K562 (cell line): ENCODE measurements around the gene MYBL2. TPM values are rescaled to one million over a fixed set of nuclear protein-coding genes. Genes with fewer than 3 reads are reported as not detected.

Experiments used
- ATAC-seq: fragments of 200-7000 bp; cut with Tn5 transposase; 3 replicates; pipeline ENCODE4 v1.9.1; 2020; ENCODE audit warnings: moderate library complexity
- BruUV-seq: library from RNA; stranded (reverse); fragments of 400-500 nt; replicated peaks from 2 replicates; lab custom pipeline; 2021; lab: Mats Ljungman, UMichigan
- CTCF ChIA-PET: fragments of 300-600 bp; formaldehyde crosslinking; extraction: SDS; loops from one replicate; lab custom pipeline; 2021; ENCODE audit warnings: low intra/inter-chr PET ratio; lab: Yijun Ruan, JAX
- POLR2A ChIA-PET: fragments of 300-600, 350-650 bp; sonication (Branson Sonifier 250); formaldehyde crosslinking; extraction: SDS; loops from one replicate; lab custom pipeline; 2021; ENCODE audit warnings: antibody characterized with exemption, inconsistent platforms; lab: Yijun Ruan, JAX
- DNase-seq, 4 experiments: peaks; one replicate each; pipeline versions ENCODE4 v3.0.0 to v3.0.0-alpha.2; 2011 to 2018; ENCODE audit warnings: low spot score in 3 of 4, mixed read lengths in 3 of 4; ENCODE audit errors: extremely low read depth in 1 of 4
- FAIRE-seq: peaks from 2 replicates; lab custom pipeline; 2011; peaks lifted over from hg19 to GRCh38; lab: Jason Lieb, UNC
- H2AFZ ChIP-seq: 2 replicates; pipeline ENCODE4 v1.6.0; 2011; ENCODE audit warnings: low read depth, low read length, control low read depth, inconsistent platforms
- H3K27ac ChIP-seq: fragments of 200-600 bp; 3 replicates; pipeline ENCODE4 v1.8.0; 2011; ENCODE audit warnings: low read depth, mild to moderate bottlenecking, control low read depth, inconsistent platforms, low read length, moderate library complexity, mixed read lengths; ENCODE audit errors: extremely low read depth
- H3K27me3 ChIP-seq, 2 experiments: fragments of 300-600 bp in 1 of 2; 2 replicates in 1 of 2; 3 replicates in 1 of 2; pipeline versions ENCODE4 v1.6.0 to v1.8.0; 2011; ENCODE audit warnings: inconsistent platforms in 2 of 2, low read length in 2 of 2, mild to moderate bottlenecking in 1 of 2, mixed read lengths in 1 of 2, moderate library complexity in 1 of 2; ENCODE audit not compliant: control insufficient read depth in 2 of 2, insufficient read depth in 2 of 2
- H3K36me3 ChIP-seq: fragments of 300-600 bp; 3 replicates; pipeline ENCODE4 v1.8.0; 2011; ENCODE audit warnings: mild to moderate bottlenecking, low read length, inconsistent platforms; ENCODE audit not compliant: control insufficient read depth, insufficient read depth
- H3K4me1 ChIP-seq, 2 experiments: fragments of 200-600 bp in 1 of 2; replicated peaks in 1 of 2; 2 replicates in 1 of 2; 3 replicates in 1 of 2; pipeline versions ENCODE4 v1.5.1 to v1.8.0; 2011; ENCODE audit warnings: inconsistent platforms in 2 of 2, low read length in 2 of 2, mild to moderate bottlenecking in 1 of 2, mixed read lengths in 1 of 2, moderate library complexity in 1 of 2; ENCODE audit not compliant: control insufficient read depth in 2 of 2, insufficient read depth in 2 of 2
- H3K4me2 ChIP-seq: 2 replicates; pipeline ENCODE4 v1.6.1; 2011; ENCODE audit warnings: low read length, control low read depth, inconsistent platforms, mixed read lengths; ENCODE audit not compliant: insufficient read depth
- H3K4me3 ChIP-seq: fragments of 200-600 bp; sonication (generic), shearing (Covaris generic); 2 replicates; pipeline ENCODE4 v1.5.1; 2016; ENCODE audit warnings: control low read depth, inconsistent platforms
- H3K79me2 ChIP-seq: fragments of 200-600 bp; 3 replicates; pipeline ENCODE4 v1.8.0; 2011; ENCODE audit warnings: low read length, inconsistent platforms; ENCODE audit not compliant: control insufficient read depth, insufficient read depth
- H3K9ac ChIP-seq, 2 experiments: 2 replicates each; pipeline versions ENCODE4 v1.6.0 to v1.6.1; 2011; ENCODE audit warnings: low read depth in 2 of 2, low read length in 2 of 2, control low read depth in 1 of 2, inconsistent platforms in 1 of 2, mild to moderate bottlenecking in 1 of 2, mixed read lengths in 1 of 2; ENCODE audit not compliant: insufficient read depth in 1 of 2
- H3K9me1 ChIP-seq: one replicate; pipeline ENCODE4 v1.6.0; 2011; ENCODE audit warnings: inconsistent platforms, mild to moderate bottlenecking, low read length, moderate library complexity; ENCODE audit not compliant: control insufficient read depth, insufficient read depth
- H3K9me3 ChIP-seq: replicated peaks from 2 replicates; pipeline ENCODE4 v1.5.1; 2011; ENCODE audit warnings: low read depth, low read length, inconsistent platforms; ENCODE audit not compliant: control insufficient read depth, insufficient read depth
- H4K20me1 ChIP-seq: replicated peaks from 2 replicates; pipeline ENCODE4 v1.6.1; 2011; ENCODE audit warnings: low read length, inconsistent platforms, mixed read lengths; ENCODE audit not compliant: control insufficient read depth, insufficient read depth
- BCOR ChIP-seq: fragments of 450-650 bp; IDR thresholded peaks from 2 replicates; pipeline ENCODE4 v1.6.1; 2016
- GABPB1 ChIP-seq: sonication (generic); formaldehyde crosslinking; IDR thresholded peaks from 2 replicates; pipeline ENCODE4 v1.8.0; 2022; ENCODE audit warnings: mild to moderate bottlenecking, missing genetic modification reagents
- KDM1A ChIP-seq, 2 experiments: fragments of 450-650 bp; IDR thresholded peaks; 2 replicates each; pipeline ENCODE4 v1.6.1; 2016; ENCODE audit warnings: mild to moderate bottlenecking in 2 of 2
- KLF13 ChIP-seq: fragments of 450-650 bp; IDR thresholded peaks from 2 replicates; pipeline ENCODE4 v1.6.1; 2016; ENCODE audit warnings: missing genetic modification characterization, low read depth, mild to moderate bottlenecking, missing compliant biosample characterization, moderate library complexity, borderline replicate concordance
- NR2C2 ChIP-seq, 2 experiments: fragments of 200-800 bp in 1 of 2; sonication (Bioruptor generic) in 1 of 2; sonication (generic) in 1 of 2; formaldehyde crosslinking in 1 of 2; IDR thresholded peaks; 2 replicates each; pipeline versions ENCODE4 v1.6.1 to v1.8.0; 2016 to 2022; ENCODE audit warnings: mild to moderate bottlenecking in 1 of 2, missing compliant biosample characterization in 1 of 2, missing genetic modification characterization in 1 of 2, missing genetic modification reagents in 1 of 2
- RAD51 ChIP-seq: fragments of 450-650 bp; IDR thresholded peaks from 2 replicates; pipeline ENCODE4 v1.7.1; 2016; ENCODE audit warnings: low read depth, mild to moderate bottlenecking, borderline replicate concordance
- RBM25 ChIP-seq: fragments of 200-400 bp; formaldehyde crosslinking; IDR thresholded peaks from 2 replicates; pipeline ENCODE4 v1.6.1; 2018; ENCODE audit warnings: low read length, low read depth, moderate library complexity; ENCODE audit not compliant: severe bottlenecking
- SMARCA5 ChIP-seq: fragments of 450-650 bp; IDR thresholded peaks from 2 replicates; pipeline ENCODE4 v1.6.1; 2016
- WHSC1 ChIP-seq: IDR thresholded peaks from one replicate; pipeline ENCODE4 v1.6.1; 2012; ENCODE audit warnings: low read length, control low read depth, inconsistent platforms
- XRCC3 ChIP-seq: fragments of 450-650 bp; IDR thresholded peaks from 2 replicates; pipeline ENCODE4 v1.6.1; 2017; ENCODE audit warnings: mild to moderate bottlenecking, moderate library complexity
- ZFP30 ChIP-seq: fragments of 250-450 bp; sonication (Bioruptor Pico); IDR thresholded peaks from 2 replicates; pipeline ENCODE4 v1.8.0; 2022; ENCODE audit warnings: moderate library complexity, mild to moderate bottlenecking, inconsistent platforms, borderline replicate concordance
- ZFP36 ChIP-seq: fragments of 150-350 bp; IDR thresholded peaks from 2 replicates; pipeline ENCODE4 v1.6.1; 2018; ENCODE audit warnings: low read length, low read depth; ENCODE audit not compliant: partially characterized antibody
- ZNF224 ChIP-seq: sonication (generic); formaldehyde crosslinking; IDR thresholded peaks from 2 replicates; pipeline ENCODE4 v1.8.0; 2022; ENCODE audit warnings: mild to moderate bottlenecking, missing genetic modification reagents
- ZNF780A ChIP-seq: fragments of 250-450 bp; sonication (Bioruptor Pico); IDR thresholded peaks from 2 replicates; pipeline ENCODE4 v1.5.0; 2021; ENCODE audit warnings: mild to moderate bottlenecking
- WGBS: fragments of 100-300 bp; shearing (Covaris generic); methylation state at CpG from one replicate; pipeline ENCODE4 v1.1.6; 2016; ENCODE audit warnings: low coverage, mixed read lengths; ENCODE audit not compliant: insufficient coverage; ENCODE audit errors: missing lambda C conversion rate; 5-methylcytosine and 5-hydroxymethylcytosine counted together
- in situ Hi-C: fragments of 300-500 bp; cut with MboI; formaldehyde crosslinking; loops from 4 replicates; pipeline ENCODE4 v1.15.0; 2018; ENCODE audit warnings: inconsistent platforms, mixed read lengths
- intact Hi-C: fragments of 100-400 bp; cut with micrococcal nuclease; formaldehyde crosslinking; loops from 2 replicates; pipeline ENCODE4 v1.14.2; 2022
- polyA plus RNA-seq, 8 experiments: library from polyadenylated mRNA; depleted of rRNA in 4 of 8; stranded (reverse) in 5 of 8; unstranded in 3 of 8; fragments of >200 nt; fragmentation: Nextera tagmentation in 2 of 8; fragmentation: Illumina TruSeq in 1 of 8; extraction: Ambion mirVana in 2 of 8; extraction: Trizol in 1 of 8; gene quantifications; 2 replicates each; pipeline versions ENCODE4 v1.2.1 to v1.2.3, GENCODE V29; 2011 to 2014; ENCODE audit warnings: inconsistent platforms in 1 of 8, missing spikeins in 1 of 8
- total RNA-seq, 7 experiments: library from RNA; depleted of rRNA in 6 of 7; stranded (reverse); fragments of >200 nt in 6 of 7; fragmentation: Illumina TruSeq in 2 of 7; extraction: Trizol in 2 of 7; gene quantifications; 2 replicates each; pipeline versions ENCODE4 v1.2.1 to v1.2.3, GENCODE V29; 2011 to 2021; ENCODE audit warnings: low replicate concordance in 1 of 7
- TF ChIP-seq, protein P1 (sequence below): fragments of 250-450 bp; sonication (Bioruptor Pico); IDR thresholded peaks from 2 replicates; pipeline ENCODE4 v1.8.0; 2021; ENCODE audit warnings: moderate library complexity, mild to moderate bottlenecking, inconsistent platforms
- TF ChIP-seq, protein P2 (sequence below), 3 experiments: IDR thresholded peaks in 2 of 3; conservative IDR thresholded peaks in 1 of 3; 2 replicates each; pipeline ENCODE4 v1.5.1; 2011 to 2012; ENCODE audit warnings: low read length in 3 of 3, mild to moderate bottlenecking in 3 of 3, control low read depth in 2 of 3, improper control_type of control experiment in 1 of 3, inconsistent platforms in 1 of 3, low read depth in 1 of 3, mixed read lengths in 1 of 3, moderate library complexity in 1 of 3; ENCODE audit not compliant: insufficient read depth in 2 of 3

The MYBL2 gene
- total and polyA plus RNA-seq, 9 of the 15 experiments (the other 6 are each of a cell fraction or from before 2014, with no cell fraction given), result 4.4 to 169 (median 52.5) TPM

DNA sequence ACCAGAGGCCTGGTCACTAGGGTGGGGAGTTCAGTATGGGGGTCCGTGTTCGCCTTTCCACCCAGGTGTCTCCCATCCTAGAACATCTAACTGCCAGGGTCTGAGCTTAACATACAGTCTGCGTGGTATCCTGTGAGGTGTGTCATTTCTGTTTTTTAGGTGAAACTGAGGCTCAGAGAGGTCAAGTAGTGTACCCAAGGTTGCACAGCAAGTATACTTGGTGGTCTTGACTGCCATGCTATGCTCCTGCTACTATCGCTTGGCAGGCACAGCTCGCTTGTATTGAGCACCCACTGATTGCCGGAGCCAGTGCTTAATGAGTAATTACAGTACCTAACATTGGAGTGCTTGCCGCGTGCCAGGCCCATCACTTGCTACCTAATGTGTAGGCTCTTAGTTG lies 33.7 kb downstream of the MYBL2 start:
- WGBS, result 98% methylated on average over 8 of the region's 8 CpGs
- DNase-seq, result no peak
- no peak for FAIRE-seq
- Histone ChIP-seq H3K27me3 (no peaks in the 10 kb centered on the region), H2AFZ (no peak overlapping the region), H3K9me1 (no peaks in the 10 kb centered on the region), H3K79me2 (no peaks in the 10 kb centered on the region), H3K27ac (no peak overlapping the region), H3K4me3 (no peak overlapping the region), H3K36me3 (peaks cover 78% of the 10 kb centered on the region), H3K9me3 (no peaks in the 10 kb centered on the region), H3K9ac (no peak overlapping the region), H4K20me1 (0 out of 2 replicates have a peak, but pooled peaks cover 5% of the 10 kb centered on the region), H3K4me2 (no peak overlapping the region), H3K4me1 (no peaks in the 10 kb centered on the region)
- no peak for ATAC-seq
- ChIA-PET CTCF (no interaction called here), POLR2A (interaction anchor here (0.7 to 1.2 kb wide), 2 partner anchors 14 to 244 kb away, joined by 3 to 5 read pairs; no protein-coding TSS in a partner anchor)
- in situ Hi-C loops, result no loop called here
- BruUV-seq, result no TSS peak
- TF ChIP-seq SMARCA5 (0 out of 2 replicates have a peak, but pooled peaks have one; percentile 25), XRCC3 (no peak), RBM25 (peak; percentile 70), KDM1A (IDR thresholded peaks at IDR 0.05) (peak; percentile 25 to 41; a peak in 1 of 4 replicates), BCOR (peak; percentile 87), ZFP36 (peak; percentile 67)
- TF ChIP-seq, protein P1, sequence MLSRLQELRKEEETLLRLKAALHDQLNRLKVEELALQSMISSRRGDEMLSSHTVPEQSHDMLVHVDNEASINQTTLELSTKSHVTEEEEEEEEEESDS (CRISPR knock-in tag), result no peak
- TF ChIP-seq, all 486 proteins: peak for 5
- intact Hi-C loops, result no loop called here

DNA sequence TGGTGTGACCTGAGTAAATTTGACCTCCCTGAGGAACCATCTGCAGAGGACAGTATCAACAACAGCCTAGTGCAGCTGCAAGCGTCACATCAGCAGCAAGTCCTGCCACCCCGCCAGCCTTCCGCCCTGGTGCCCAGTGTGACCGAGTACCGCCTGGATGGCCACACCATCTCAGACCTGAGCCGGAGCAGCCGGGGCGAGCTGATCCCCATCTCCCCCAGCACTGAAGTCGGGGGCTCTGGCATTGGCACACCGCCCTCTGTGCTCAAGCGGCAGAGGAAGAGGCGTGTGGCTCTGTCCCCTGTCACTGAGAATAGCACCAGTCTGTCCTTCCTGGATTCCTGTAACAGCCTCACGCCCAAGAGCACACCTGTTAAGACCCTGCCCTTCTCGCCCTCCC lies 35.6 kb downstream of the MYBL2 start:
- Histone ChIP-seq H3K27me3 (no peaks in the 10 kb centered on the region), H2AFZ (no peak overlapping the region), H3K4me3 (no peak overlapping the region), H3K36me3 (peaks cover 76% of the 10 kb centered on the region), H3K79me2 (no peaks in the 10 kb centered on the region; the same call in 2 of the 3 replicates), H3K4me2 (no peak overlapping the region), H3K27ac (no peak overlapping the region), H3K9me1 (no peaks in the 10 kb centered on the region), H3K4me1 (no peaks in the 10 kb centered on the region), H4K20me1 (0 out of 2 replicates have a peak, but pooled peaks cover 5% of the 10 kb centered on the region), H3K9me3 (no peaks in the 10 kb centered on the region), H3K9ac (no peak overlapping the region)
- FAIRE-seq (no peak), ATAC-seq (no peak), DNase-seq (no peak)
- in situ Hi-C loops (no loop called here), intact Hi-C loops (no loop called here)
- WGBS, result 97% methylated on average over 11 of the region's 14 CpGs
- CTCF ChIA-PET, result no interaction called here
- TF ChIP-seq ZFP30 (CRISPR knock-in tag) (no peak), ZNF224 (CRISPR knock-in tag) (no peak), NR2C2 (CRISPR knock-in tag; IDR thresholded peaks at IDR 0.05) (no peak), NR2C2 (tag; IDR thresholded peaks at IDR 0.05) (no peak), GABPB1 (no peak), KLF13 (tag) (no peak), ZNF780A (no peak), RAD51 (no peak), WHSC1 (no peak)
- TF ChIP-seq, protein P2, sequence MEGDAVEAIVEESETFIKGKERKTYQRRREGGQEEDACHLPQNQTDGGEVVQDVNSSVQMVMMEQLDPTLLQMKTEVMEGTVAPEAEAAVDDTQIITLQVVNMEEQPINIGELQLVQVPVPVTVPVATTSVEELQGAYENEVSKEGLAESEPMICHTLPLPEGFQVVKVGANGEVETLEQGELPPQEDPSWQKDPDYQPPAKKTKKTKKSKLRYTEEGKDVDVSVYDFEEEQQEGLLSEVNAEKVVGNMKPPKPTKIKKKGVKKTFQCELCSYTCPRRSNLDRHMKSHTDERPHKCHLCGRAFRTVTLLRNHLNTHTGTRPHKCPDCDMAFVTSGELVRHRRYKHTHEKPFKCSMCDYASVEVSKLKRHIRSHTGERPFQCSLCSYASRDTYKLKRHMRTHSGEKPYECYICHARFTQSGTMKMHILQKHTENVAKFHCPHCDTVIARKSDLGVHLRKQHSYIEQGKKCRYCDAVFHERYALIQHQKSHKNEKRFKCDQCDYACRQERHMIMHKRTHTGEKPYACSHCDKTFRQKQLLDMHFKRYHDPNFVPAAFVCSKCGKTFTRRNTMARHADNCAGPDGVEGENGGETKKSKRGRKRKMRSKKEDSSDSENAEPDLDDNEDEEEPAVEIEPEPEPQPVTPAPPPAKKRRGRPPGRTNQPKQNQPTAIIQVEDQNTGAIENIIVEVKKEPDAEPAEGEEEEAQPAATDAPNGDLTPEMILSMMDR (IDR thresholded peaks at IDR 0.05 in 2 of 3, conservative IDR thresholded peaks at IDR 0.05 in 1 of 3; ENCODE audit: insufficient read depth in 2 of 3, low read depth in 1 of 3, low read length in 3 of 3), result no peak
- POLR2A ChIA-PET, result no interaction called here
- TSS peak; percentile 17 for BruUV-seq
